NCI-H2081 treated with DMSO at 0.1 percent for 48 hours (cell line): Measurements from ENCODE around the gene NEDD4L.
"Not testable (repeated sequence)": the region's sequence is repeated elsewhere in the genome, so short reads cannot be mapped to it uniquely, and the experiment has no call there.

Source experiments
- DNase-seq: peaks from one replicate; lab custom pipeline; 2025; lab: John Stamatoyannopoulos, UW

Gene NEDD4L

DNA sequence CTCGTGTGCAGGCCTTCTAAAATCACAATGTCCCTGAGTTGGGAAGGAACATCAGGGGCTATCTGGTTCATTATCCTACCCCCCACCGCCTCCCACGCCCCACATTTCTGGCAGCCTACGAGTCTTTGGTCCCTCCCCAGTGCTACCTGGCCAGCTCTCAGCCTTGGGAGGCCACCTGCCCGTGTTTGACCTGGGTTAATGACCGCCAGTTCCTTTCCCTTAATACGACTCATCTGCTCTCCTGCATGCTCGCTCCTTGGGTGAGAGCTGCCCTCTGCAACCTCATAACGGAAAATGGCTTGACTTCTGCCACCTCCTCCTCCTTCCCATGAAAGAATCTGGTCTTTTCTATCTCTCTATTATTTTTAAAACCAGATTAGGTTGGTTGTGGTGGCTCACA is 112.5 kb downstream of the NEDD4L start:
- DNase-seq: no peak

GRCh38 chr18:58157237-58157636 is 113.2 kb downstream of the NEDD4L start:
- DNase-seq: no peak

- no peak for DNase-seq
Measured at GRCh38 chr18:58158008-58158407, 114.0 kb downstream of the NEDD4L start.

GRCh38 chr18:58158459-58158858 is 114.4 kb downstream of the NEDD4L start:
- DNase-seq: no peak

DNA sequence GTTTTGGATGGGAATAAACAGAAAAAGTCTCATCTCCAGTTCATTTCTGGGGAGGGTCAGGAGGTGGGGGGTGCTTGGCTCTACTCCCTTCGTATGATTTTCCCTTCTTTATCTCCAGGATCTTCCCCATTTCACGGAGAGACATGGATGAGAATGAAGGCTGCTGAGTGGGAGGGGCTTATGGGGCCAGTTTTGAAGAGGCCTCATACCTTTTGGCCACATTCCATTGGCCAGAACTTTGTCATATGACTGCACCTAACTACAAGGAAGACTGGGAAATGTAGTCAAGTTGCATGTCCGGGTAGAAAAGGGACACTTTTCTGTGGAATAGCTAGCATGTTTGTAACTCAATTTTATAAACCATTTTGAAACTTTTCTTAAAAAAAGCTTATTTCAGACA is 117.6 kb downstream of the NEDD4L start:
- DNase-seq: no peak

- no peak for DNase-seq
Measured at GRCh38 chr18:58162127-58162526, 118.1 kb downstream of the NEDD4L start.

DNA sequence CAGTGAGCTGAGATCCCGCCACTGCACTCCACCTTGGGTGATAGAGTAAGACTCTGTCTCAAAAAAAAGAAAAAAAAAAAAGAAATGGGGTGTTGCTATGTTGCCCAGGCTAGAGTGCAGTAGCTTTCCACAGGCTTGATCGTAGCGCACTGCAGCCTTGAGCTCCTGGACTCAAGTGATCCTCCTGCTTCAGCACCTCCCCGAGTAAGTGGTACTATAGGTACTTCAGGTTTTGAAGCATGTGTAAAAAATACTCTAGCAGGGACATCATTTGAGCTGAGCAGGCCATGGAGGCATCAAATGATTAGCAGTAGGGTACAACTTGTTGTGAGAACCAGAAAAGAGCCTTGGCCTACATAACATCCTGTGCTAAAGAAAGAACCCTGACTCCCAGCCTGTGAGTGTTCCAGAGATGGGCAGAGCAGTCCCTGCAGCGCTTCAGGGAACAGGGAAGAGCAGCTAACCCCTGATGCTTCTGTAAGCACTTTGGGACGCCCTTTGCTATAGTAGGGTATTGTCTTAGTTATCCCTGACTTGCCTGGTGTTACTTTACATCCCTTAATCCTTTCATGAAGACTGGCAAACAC is 119.1 kb downstream of the NEDD4L start:
- DNase-seq: no peak

- no peak for DNase-seq
Measured at GRCh38 chr18:58166278-58166844, 122.3 kb downstream of the NEDD4L start.

DNA sequence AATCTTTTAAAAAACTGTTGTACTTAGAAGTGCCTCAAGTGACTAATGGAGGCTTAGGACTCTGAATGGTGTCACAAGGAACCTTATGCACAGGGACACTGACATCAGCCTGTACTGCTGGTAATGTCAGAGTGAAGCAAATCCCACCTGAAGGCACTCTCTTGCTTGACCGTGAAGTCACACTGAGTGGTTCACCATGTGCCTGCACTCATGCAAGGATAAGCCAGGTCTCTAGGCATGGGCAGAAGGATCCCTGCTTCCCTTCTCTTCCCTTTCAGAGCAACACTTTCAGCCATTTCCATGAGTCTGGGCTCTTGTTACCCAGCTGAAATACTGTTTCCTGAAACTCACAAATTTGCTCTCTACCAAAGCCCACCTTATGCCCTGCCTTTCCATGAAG is 123.0 kb downstream of the NEDD4L start:
- no peak for DNase-seq

DNA sequence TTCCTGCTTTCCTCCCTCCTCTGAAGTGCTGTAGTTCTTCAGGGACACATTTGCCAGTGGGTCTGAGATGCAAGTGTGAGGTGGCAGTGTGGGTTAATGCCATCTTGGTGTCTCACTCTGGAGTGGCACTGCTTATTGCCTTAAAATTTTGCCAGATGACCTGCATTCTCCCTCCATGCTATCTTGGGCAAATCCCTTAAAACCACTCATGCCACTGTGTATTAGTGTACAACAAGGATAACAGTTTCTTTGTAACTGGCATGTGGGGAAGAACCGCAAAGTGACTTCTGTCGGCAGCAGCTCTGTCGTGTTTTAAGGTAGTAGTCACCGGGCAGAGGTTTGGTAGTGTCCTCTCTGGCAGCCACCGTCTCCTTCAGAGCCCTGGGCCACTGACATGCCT is 124.2 kb downstream of the NEDD4L start:
- no peak for DNase-seq

DNA sequence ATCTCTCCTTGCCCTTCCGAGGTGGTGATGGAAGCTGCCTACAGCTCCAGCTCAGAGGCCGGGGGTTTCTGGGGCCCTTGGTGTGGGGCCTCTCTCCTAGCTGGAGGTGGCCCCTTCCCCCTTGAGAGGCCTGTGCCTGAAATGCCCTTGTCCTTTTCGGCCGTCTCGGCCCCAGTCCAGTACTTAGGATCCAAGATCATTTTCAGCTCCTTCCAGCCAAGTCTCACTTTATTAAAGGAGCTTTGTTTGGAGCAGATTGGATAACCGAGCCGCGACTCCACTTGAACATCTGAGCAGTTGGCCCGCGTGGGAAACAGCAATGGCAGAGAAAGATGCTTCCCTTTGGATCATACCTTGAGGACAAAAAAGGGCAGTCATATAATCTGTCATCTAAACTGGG is 125.0 kb downstream of the NEDD4L start:
- no peak for DNase-seq

DNA sequence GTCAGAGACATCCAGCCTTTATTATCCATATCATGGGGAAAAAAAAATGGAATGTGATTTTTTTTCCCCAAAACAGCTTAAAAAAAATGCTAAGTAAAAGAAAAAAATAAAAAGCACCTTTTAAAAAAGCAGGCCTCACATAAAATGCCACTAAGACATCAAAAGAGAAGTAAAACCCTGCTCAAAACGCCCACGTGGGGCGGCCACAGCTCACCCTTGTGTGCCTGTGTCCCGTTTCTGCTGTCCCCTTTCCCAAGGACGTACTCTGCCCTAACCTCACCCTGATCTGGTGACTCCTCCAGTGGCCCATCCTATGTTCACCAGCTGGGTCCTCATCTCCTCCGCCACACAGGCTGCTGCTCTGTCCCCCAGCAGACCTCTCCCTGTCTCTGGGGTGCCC is 125.4 kb downstream of the NEDD4L start:
- no peak for DNase-seq

DNA sequence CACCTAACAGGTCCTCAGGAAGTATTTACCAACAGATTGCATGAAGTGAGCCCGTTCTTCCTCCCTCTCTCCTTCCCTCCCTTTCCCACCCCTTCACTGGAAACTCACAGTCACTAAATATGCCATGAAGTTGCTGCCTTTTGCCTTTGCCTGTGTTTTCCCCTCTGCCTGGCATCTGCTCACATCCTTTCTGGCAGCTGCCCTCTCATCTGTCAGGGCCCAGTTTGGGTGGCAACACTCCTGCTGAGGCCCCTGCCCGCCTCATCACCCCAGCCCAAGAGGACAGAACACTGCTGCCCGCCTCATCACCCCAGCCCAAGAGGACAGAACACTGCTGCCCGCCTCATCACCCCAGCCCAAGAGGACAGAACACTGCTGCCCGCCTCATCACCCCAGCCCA is 126.0 kb downstream of the NEDD4L start:
- DNase-seq: not testable (repeated sequence)

DNA sequence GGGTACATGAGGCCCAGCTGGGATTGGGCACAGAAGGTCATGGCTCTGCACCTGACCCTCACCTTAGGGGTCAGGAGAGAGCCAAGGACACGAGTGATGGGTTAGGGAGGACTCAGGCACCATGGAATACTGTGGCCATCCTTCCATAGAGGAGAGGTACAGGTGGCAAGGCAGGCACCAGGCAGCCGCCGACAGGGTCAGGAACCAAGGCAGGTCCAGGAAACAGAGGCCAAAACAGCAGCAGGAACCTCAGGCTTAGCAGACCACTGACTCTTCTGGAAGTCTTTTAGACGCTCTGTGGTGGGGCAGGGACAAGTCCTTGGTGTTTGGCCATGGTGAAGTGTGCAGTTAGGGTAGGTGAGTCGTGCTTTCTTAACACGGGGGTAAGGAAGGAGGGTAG is 128.0 kb downstream of the NEDD4L start:
- DNase-seq: no peak

DNA sequence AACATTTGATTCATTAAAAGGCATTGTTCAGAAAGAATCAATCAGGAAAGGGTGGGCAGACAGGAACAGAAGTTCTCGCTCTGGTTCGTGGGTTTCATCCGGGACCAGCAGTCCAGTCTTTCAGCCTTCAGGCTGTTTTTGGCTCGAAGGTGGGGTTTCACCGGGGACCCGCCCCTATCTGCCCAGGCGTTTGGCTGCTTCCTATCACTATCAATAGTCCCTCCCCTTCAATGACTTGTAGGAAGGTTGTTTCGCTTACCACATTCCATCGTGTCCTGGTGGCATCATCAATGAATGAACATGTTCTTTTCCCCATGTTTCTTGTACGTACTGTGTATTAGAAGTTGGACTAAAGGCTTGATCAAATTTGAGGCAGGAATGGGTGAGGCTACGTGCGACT is 130.3 kb downstream of the NEDD4L start:
- DNase-seq: no peak

DNA sequence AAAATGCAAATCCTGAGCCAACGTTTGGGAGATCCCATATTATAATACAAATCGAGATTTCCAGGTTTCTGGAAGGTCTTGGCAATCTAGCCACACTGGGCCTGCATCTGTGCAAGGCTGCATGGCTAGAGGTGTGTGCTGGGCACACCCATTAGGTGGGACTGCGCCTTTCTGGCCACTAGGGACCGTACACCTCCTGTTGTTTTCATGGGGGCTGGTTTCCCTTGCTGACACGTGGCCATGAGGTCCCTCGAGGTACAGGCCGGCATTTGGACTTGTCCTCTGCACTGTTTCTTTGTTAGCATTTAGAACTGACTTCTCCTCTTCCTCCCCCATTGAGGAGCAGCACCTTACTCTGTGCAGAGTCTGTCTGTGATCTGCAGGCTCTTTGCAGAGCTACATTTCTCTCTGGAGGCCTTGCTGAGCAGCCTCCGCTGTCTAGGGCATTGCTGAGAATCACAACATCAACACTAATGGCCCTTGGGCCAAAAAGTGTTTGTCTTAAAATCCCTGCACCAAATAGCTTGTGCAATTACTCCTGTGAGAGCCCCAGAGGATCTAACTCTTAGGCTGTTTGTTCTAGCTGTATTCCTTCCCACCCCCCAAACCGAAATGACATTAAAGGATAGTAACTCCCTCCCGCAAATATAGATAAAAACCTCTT is 131.2 kb downstream of the NEDD4L start:
- peak; percentile 33 for DNase-seq

- peak; percentile 33 for DNase-seq
Measured at GRCh38 chr18:58175786-58176176, 131.8 kb downstream of the NEDD4L start.

DNA sequence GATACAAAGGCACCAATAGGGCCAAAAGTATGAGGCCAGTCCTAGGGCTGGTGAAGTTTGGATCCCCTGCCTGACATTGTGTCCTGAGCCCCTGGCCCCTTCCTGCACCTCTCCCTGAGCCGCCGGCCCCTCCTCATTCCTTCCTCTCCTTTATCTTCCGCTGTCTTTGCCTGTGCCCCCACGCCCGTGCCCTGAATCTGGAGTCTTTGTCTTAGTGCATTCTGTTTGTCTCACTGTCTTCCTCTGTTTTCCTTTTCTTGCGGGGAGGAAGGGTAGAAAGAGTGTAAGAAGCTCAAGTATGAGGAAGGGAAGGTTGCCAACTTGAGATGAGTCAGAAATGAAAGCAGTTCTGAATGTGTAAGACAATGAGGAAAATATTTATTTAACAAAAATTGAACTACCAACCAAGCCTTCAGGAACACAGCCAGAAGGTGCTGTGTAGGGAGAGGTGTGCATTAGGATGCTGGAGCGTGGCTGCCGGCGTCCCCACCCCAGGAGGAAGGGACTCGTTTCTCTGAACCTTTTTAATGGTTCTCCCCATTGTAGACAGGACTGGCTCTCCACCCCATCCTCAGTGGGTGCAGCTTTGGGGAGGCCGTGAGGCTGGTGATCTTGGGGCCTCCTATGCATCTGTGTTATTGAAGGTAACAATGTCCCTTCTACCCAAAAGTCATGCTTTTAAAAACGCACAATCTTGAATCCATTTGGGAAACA is 133.1 kb downstream of the NEDD4L start:
- no peak for DNase-seq

DNA sequence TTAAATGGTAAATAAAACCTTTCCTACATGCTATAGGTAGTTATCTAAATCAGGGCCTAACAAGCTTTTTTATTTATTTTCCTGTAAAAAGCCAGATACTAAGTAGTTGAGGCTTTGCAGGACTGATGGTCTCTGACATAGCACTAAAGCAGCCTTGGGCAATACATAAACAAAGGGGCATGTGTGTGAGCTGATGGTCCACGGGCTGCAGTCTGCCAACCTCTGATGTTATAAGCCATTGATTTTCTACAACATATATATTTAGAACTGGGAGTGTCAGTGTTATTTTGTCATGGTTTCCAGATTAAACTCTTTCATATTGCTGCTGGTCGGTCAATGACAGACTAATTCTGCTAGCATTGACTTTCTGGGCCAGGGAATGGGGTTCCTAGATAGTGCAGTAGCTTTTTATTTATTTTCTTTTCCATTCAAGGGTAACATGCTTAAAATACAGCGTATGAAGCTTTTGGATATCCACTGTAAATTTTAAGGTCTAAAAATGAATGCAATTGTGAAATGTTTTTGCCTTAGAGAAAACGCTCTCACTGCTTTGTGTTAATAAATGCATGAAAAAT is 134.0 kb downstream of the NEDD4L start:
- DNase-seq: no peak

DNA sequence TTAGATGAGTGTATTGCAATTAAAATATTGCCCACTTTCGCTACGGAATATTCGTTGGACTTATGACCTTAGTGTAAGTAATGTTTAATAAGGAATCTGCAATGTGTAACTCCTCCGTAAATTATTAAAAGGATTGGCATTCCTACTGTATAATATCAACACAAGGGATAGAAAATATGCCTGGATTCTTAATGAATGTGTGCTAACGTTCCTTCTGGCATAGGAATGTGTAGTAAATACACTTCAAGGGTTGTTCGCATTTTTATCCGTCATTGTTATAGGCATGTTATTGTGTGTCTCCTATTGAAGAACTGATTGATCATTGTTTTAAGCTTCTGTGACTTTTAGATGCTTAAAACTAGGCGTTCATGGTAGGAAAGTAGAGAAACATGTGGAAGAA is 134.5 kb downstream of the NEDD4L start:
- DNase-seq: no peak

- no peak for DNase-seq
Measured at GRCh38 chr18:58180172-58180571, 136.1 kb downstream of the NEDD4L start.

DNA sequence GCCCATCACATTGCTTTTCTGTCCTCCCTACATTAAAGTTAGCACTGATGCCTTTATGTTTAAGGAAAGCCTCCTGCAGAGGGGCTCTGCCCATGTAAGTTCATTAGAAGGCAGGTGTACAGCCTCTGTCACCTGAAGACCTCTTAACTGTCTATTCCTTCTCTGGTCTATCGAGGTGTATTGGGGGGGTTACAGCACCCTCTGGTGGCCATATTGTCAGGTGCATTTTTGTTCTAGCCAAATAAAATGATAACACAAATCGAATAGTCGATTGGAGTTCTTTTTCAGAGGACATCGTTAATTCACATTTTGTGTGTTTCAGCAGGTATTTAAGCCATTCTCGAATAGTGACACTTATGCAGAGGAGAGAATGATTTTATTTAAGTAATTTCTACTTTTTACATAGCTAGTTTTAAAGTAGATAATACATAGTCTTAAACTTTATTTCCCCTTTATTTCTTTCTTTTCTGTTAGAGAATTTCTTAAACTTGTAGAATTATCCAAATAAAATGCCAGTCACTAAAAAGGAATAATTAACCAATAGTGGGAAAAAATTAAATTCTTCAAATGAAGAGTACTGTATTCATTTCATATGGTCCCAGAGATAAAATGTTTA is 136.8 kb downstream of the NEDD4L start:
- DNase-seq: no peak
